A549 (cell line): ENCODE measurements around the gene TMPO.

Experiments
- EP300 ChIP-seq, 2 experiments: fragments of >200 bp; sonication (Bioruptor Twin); formaldehyde crosslinking; IDR thresholded peaks; 2 replicates in 1 of 2; 3 replicates in 1 of 2; pipeline ENCODE4 v1.6.1; 2016 to 2017
- JUNB ChIP-seq: fragments of >200 bp; sonication (Bioruptor Twin); formaldehyde crosslinking; IDR thresholded peaks from 2 replicates; pipeline ENCODE4 v1.6.1; 2016
- POLR2A ChIP-seq: IDR thresholded peaks from 2 replicates; pipeline ENCODE4 v1.6.1; 2012; ENCODE audit warnings: mild to moderate bottlenecking, low read length
- POLR2AphosphoS2 ChIP-seq: conservative IDR thresholded peaks from 2 replicates; pipeline ENCODE4 v1.6.1; 2012; ENCODE audit warnings: low read length, improper control_type of control experiment, inconsistent platforms
- ZSCAN20 ChIP-seq: fragments of 250-450 bp; sonication (Bioruptor Pico); IDR thresholded peaks from 2 replicates; pipeline ENCODE4 v1.8.0; 2022; ENCODE audit warnings: mild to moderate bottlenecking, moderate library complexity
- TF ChIP-seq, protein P1 (sequence below): fragments of >200 bp; sonication (Bioruptor Twin); formaldehyde crosslinking; IDR thresholded peaks from 3 replicates; pipeline ENCODE4 v1.5.1; 2016

- TF ChIP-seq POLR2AphosphoS2 (no peak; the same call in 1 of the 2 replicates), ZSCAN20 (CRISPR knock-in tag) (no peak), POLR2A (peak; percentile 99), JUNB (no peak), EP300 (IDR thresholded peaks at IDR 0.05) (no peak)
- TF ChIP-seq, protein P1, sequence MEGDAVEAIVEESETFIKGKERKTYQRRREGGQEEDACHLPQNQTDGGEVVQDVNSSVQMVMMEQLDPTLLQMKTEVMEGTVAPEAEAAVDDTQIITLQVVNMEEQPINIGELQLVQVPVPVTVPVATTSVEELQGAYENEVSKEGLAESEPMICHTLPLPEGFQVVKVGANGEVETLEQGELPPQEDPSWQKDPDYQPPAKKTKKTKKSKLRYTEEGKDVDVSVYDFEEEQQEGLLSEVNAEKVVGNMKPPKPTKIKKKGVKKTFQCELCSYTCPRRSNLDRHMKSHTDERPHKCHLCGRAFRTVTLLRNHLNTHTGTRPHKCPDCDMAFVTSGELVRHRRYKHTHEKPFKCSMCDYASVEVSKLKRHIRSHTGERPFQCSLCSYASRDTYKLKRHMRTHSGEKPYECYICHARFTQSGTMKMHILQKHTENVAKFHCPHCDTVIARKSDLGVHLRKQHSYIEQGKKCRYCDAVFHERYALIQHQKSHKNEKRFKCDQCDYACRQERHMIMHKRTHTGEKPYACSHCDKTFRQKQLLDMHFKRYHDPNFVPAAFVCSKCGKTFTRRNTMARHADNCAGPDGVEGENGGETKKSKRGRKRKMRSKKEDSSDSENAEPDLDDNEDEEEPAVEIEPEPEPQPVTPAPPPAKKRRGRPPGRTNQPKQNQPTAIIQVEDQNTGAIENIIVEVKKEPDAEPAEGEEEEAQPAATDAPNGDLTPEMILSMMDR = no peak
These were observed 78.1 kb downstream of the TMPO start, which contains the start of gene SLC25A3 for GRCh38 chr12:98593351-98594049.
